GM23338 (cell line): ENCODE results near the gene ISG20. TPM values are rescaled to one million over a fixed set of nuclear protein-coding genes. Genes with fewer than 3 reads are reported as not detected.

ENCODE experiments used
- ATAC-seq: fragments of 200-7000 bp; cut with Tn5 transposase; 3 replicates; pipeline ENCODE4 v1.9.1; 2020
- DNase-seq: peaks from one replicate; pipeline ENCODE4 v3.0.0-alpha.2; 2015; ENCODE audit warnings: low spot score
- H2AFZ ChIP-seq: fragments of 200-600 bp; sonication (generic); 2 replicates; pipeline ENCODE4 v1.8.0; 2016; ENCODE audit warnings: antibody characterized with exemption, mild to moderate bottlenecking, moderate library complexity
- H3F3A ChIP-seq: fragments of 200-600 bp; sonication (generic); replicated peaks from 2 replicates; pipeline ENCODE4 v1.8.0; 2017; ENCODE audit warnings: antibody characterized with exemption, mixed run types, low read depth
- H3K27ac ChIP-seq: fragments of 200-600 bp; sonication (generic); 2 replicates; pipeline ENCODE4 v1.6.1; 2016; ENCODE audit warnings: low read depth
- H3K27me3 ChIP-seq: fragments of 200-600 bp; sonication (generic); 2 replicates; pipeline ENCODE4 v1.8.0; 2016; ENCODE audit warnings: mild to moderate bottlenecking, mixed run types, moderate library complexity; ENCODE audit not compliant: insufficient read depth
- H3K36me3 ChIP-seq: fragments of 200-600 bp; sonication (generic); 2 replicates; pipeline ENCODE4 v1.8.0; 2016; ENCODE audit warnings: mild to moderate bottlenecking; ENCODE audit not compliant: insufficient read depth
- H3K4me1 ChIP-seq: fragments of 200-600 bp; sonication (generic); 2 replicates; pipeline ENCODE4 v1.8.0; 2016; ENCODE audit warnings: mild to moderate bottlenecking, moderate library complexity; ENCODE audit not compliant: insufficient read depth
- H3K4me2 ChIP-seq: fragments of 200-600 bp; sonication (generic); 2 replicates; pipeline ENCODE4 v1.7.1; 2017; ENCODE audit warnings: mixed run types
- H3K4me3 ChIP-seq: fragments of 200-600 bp; sonication (generic); 2 replicates; pipeline ENCODE4 v1.6.1; 2016; ENCODE audit warnings: mixed run types
- H3K79me2 ChIP-seq: fragments of 200-600 bp; sonication (generic); replicated peaks from 2 replicates; pipeline ENCODE4 v1.8.0; 2017; ENCODE audit warnings: mild to moderate bottlenecking; ENCODE audit not compliant: insufficient read depth
- H3K9me2 ChIP-seq: fragments of 200-600 bp; sonication (generic); 2 replicates; pipeline ENCODE4 v1.8.0; 2017; ENCODE audit not compliant: insufficient read depth
- H4K20me1 ChIP-seq: fragments of 200-600 bp; sonication (generic); replicated peaks from 2 replicates; pipeline ENCODE4 v1.8.0; 2017; ENCODE audit warnings: mild to moderate bottlenecking; ENCODE audit not compliant: insufficient read depth
- H3K27ac Mint-ChIP-seq: 2 replicates; pipeline ENCODE4 v1.8.0; 2020; ENCODE audit warnings: inconsistent platforms, mild to moderate bottlenecking, moderate library complexity, mixed read lengths
- H3K27me3 Mint-ChIP-seq: 3 replicates; pipeline ENCODE4 v1.8.0; 2022; ENCODE audit warnings: low read depth, mild to moderate bottlenecking, moderate library complexity, mixed read lengths, inconsistent platforms; ENCODE audit not compliant: insufficient read depth, poor library complexity
- H3K36me3 Mint-ChIP-seq: 3 replicates; pipeline ENCODE4 v1.8.0; 2021; ENCODE audit warnings: low read depth, mild to moderate bottlenecking, inconsistent platforms, moderate library complexity, mixed read lengths
- H3K4me1 Mint-ChIP-seq: 3 replicates; pipeline ENCODE4 v1.8.0; 2020; ENCODE audit warnings: mild to moderate bottlenecking, inconsistent platforms, mixed read lengths
- H3K4me3 Mint-ChIP-seq: 3 replicates; pipeline ENCODE4 v1.8.0; 2021; ENCODE audit warnings: moderate library complexity, mild to moderate bottlenecking, inconsistent platforms, mixed read lengths
- H3K9me3 Mint-ChIP-seq: 3 replicates; pipeline ENCODE4 v1.8.0; 2020; ENCODE audit warnings: moderate library complexity, mild to moderate bottlenecking, inconsistent platforms, mixed read lengths
- CREB1 ChIP-seq: fragments of 250-450 bp; sonication (Bioruptor Pico); IDR thresholded peaks from 2 replicates; pipeline ENCODE4 v1.5.0; 2020; ENCODE audit warnings: low read depth, mild to moderate bottlenecking, moderate library complexity
- CTCF ChIP-seq, 2 experiments: fragments of 200-600 bp in 1 of 2; sonication (generic) in 1 of 2; conservative IDR thresholded peaks; 2 replicates each; pipeline versions ENCODE4 v1.5.1 to v1.6.1; 2016 to 2017; ENCODE audit warnings: antibody characterized with exemption in 2 of 2, low read depth in 2 of 2, mild to moderate bottlenecking in 2 of 2, moderate library complexity in 1 of 2
- ETS1 ChIP-seq: IDR thresholded peaks from 2 replicates; pipeline ENCODE4 v1.6.1; 2016; ENCODE audit warnings: antibody characterized with exemption
- EZH2 ChIP-seq: fragments of 200-600 bp; sonication (generic); IDR thresholded peaks from one replicate; pipeline ENCODE4 v1.8.0; 2017; ENCODE audit warnings: antibody characterized with exemption, mild to moderate bottlenecking, low read depth; ENCODE audit not compliant: unreplicated experiment
- NANOG ChIP-seq: IDR thresholded peaks from 2 replicates; pipeline ENCODE4 v1.6.1; 2016; ENCODE audit warnings: antibody characterized with exemption, borderline replicate concordance
- POLR2AphosphoS5 ChIP-seq: IDR thresholded peaks from 2 replicates; pipeline ENCODE4 v1.6.1; 2016; ENCODE audit warnings: antibody characterized with exemption, low read depth
- STAT1 ChIP-seq: IDR thresholded peaks from one replicate; pipeline ENCODE4 v1.6.1; 2016; ENCODE audit warnings: antibody characterized with exemption; ENCODE audit not compliant: unreplicated experiment
- ZNF114 ChIP-seq: fragments of 250-450 bp; sonication (Bioruptor Pico); IDR thresholded peaks from 2 replicates; pipeline ENCODE4 v1.5.0; 2020; ENCODE audit warnings: mild to moderate bottlenecking, moderate library complexity
- ZNF331 ChIP-seq: fragments of 250-450 bp; sonication (Bioruptor Pico); IDR thresholded peaks from 2 replicates; pipeline ENCODE4 v1.5.0; 2020; ENCODE audit warnings: low read depth, mild to moderate bottlenecking, moderate library complexity
- polyA plus RNA-seq: library from polyadenylated mRNA; unstranded; fragments of >200 nt; fragmentation: Nextera tagmentation; extraction: Ambion mirVana; gene quantifications from 2 replicates; pipeline ENCODE4 v1.2.1, GENCODE V29; 2016
- total RNA-seq: library from RNA; depleted of rRNA; stranded (reverse); fragments of >200 nt; shearing (Covaris generic); gene quantifications from 2 replicates; pipeline ENCODE4 v1.2.3, GENCODE V29; 2014
- TF ChIP-seq, protein P1 (sequence below): IDR thresholded peaks from one replicate; pipeline ENCODE4 v1.6.1; 2018; ENCODE audit warnings: antibody characterized with exemption; ENCODE audit not compliant: unreplicated experiment
- TF ChIP-seq, protein P2 (sequence below): fragments of 250-450 bp; sonication (Bioruptor Pico); IDR thresholded peaks from 2 replicates; pipeline ENCODE4 v1.5.0; 2020; ENCODE audit warnings: mild to moderate bottlenecking, moderate library complexity

The ISG20 gene
- total and polyA plus RNA-seq, 2 experiments from 2014 or later = 3.2 to 3.7 TPM

DNA sequence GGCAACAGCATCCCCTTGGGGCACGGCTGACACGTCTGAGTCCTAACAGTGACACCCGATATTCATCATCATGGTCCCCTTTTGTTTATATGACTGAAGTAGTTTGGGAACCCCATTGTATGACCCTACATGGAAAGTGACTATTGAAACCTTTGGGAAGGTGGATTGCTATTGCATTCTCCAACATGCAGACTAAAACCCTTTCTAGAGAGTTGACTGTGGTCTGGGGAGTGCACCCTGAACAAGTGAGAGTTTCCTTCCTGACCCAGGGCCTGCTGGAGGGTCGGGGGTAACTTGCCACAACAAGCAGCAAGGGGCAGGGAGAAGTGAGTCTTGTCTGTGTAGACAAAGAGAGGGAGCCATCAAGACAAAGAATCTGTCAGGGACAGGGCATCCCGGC lies 54.4 kb downstream of the ISG20 start (continued):
- TF ChIP-seq, protein P1, sequence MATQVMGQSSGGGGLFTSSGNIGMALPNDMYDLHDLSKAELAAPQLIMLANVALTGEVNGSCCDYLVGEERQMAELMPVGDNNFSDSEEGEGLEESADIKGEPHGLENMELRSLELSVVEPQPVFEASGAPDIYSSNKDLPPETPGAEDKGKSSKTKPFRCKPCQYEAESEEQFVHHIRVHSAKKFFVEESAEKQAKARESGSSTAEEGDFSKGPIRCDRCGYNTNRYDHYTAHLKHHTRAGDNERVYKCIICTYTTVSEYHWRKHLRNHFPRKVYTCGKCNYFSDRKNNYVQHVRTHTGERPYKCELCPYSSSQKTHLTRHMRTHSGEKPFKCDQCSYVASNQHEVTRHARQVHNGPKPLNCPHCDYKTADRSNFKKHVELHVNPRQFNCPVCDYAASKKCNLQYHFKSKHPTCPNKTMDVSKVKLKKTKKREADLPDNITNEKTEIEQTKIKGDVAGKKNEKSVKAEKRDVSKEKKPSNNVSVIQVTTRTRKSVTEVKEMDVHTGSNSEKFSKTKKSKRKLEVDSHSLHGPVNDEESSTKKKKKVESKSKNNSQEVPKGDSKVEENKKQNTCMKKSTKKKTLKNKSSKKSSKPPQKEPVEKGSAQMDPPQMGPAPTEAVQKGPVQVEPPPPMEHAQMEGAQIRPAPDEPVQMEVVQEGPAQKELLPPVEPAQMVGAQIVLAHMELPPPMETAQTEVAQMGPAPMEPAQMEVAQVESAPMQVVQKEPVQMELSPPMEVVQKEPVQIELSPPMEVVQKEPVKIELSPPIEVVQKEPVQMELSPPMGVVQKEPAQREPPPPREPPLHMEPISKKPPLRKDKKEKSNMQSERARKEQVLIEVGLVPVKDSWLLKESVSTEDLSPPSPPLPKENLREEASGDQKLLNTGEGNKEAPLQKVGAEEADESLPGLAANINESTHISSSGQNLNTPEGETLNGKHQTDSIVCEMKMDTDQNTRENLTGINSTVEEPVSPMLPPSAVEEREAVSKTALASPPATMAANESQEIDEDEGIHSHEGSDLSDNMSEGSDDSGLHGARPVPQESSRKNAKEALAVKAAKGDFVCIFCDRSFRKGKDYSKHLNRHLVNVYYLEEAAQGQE = no peak
- TF ChIP-seq POLR2AphosphoS5 = no peak
- TF ChIP-seq STAT1 = no peak
- TF ChIP-seq CTCF (conservative IDR thresholded peaks at IDR 0.05; ENCODE audit: low read depth in 2 of 2) = no peak
- no peak for TF ChIP-seq NANOG
- no peak for TF ChIP-seq CREB1
- TF ChIP-seq ZNF331 (CRISPR knock-in tag) = no peak
- TF ChIP-seq ZNF114 (CRISPR knock-in tag) = no peak

DNA sequence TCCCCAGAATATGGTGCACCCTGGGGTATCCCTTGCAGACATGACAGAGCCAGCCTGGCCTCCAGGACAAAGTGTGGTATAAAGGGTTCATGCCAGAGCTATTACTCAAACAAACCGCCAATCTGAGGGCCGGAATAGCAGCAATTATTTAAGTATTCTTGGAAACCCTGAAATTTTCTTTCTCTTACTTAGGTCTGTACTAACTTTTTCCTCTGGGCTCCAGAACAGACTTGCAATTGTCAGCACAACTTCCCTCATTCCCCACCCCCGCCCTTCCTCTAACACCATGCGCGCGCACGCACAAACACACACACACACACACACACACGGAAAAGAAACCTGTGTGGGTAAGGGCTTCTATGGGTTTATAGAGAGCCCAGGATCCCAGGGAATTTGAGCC lies 56.3 kb downstream of the ISG20 start:
- Mint-ChIP-seq H3K36me3 (no peaks in the 10 kb centered on the region), H3K9me3 (no peaks in the 10 kb centered on the region; the same call in 2 of the 3 replicates), H3K27me3 (peaks cover 7% of the 10 kb centered on the region), H3K4me3 (no peak overlapping the region), H3K4me1 (no peaks in the 10 kb centered on the region), H3K27ac (no peak overlapping the region)
- ATAC-seq (no peak), DNase-seq (no peak)
- no peak overlapping the region for H2AFZ ChIP-seq
- H3K9me2 ChIP-seq = 0 out of 2 replicates have a peak, but pooled peaks cover 6% of the 10 kb centered on the region
- H3K4me1 ChIP-seq = no peaks in the 10 kb centered on the region
- H4K20me1 ChIP-seq = no peaks in the 10 kb centered on the region
- no peak overlapping the region for H3K4me3 ChIP-seq
- no peaks in the 10 kb centered on the region for H3K36me3 ChIP-seq
- no peaks in the 10 kb centered on the region for H3K79me2 ChIP-seq
- no peak overlapping the region for H3K4me2 ChIP-seq
- no peaks in the 10 kb centered on the region for H3K27me3 ChIP-seq
- H3K27ac ChIP-seq = no peak overlapping the region
- H3F3A ChIP-seq = no peaks in the 10 kb centered on the region
- TF ChIP-seq, protein P2, sequence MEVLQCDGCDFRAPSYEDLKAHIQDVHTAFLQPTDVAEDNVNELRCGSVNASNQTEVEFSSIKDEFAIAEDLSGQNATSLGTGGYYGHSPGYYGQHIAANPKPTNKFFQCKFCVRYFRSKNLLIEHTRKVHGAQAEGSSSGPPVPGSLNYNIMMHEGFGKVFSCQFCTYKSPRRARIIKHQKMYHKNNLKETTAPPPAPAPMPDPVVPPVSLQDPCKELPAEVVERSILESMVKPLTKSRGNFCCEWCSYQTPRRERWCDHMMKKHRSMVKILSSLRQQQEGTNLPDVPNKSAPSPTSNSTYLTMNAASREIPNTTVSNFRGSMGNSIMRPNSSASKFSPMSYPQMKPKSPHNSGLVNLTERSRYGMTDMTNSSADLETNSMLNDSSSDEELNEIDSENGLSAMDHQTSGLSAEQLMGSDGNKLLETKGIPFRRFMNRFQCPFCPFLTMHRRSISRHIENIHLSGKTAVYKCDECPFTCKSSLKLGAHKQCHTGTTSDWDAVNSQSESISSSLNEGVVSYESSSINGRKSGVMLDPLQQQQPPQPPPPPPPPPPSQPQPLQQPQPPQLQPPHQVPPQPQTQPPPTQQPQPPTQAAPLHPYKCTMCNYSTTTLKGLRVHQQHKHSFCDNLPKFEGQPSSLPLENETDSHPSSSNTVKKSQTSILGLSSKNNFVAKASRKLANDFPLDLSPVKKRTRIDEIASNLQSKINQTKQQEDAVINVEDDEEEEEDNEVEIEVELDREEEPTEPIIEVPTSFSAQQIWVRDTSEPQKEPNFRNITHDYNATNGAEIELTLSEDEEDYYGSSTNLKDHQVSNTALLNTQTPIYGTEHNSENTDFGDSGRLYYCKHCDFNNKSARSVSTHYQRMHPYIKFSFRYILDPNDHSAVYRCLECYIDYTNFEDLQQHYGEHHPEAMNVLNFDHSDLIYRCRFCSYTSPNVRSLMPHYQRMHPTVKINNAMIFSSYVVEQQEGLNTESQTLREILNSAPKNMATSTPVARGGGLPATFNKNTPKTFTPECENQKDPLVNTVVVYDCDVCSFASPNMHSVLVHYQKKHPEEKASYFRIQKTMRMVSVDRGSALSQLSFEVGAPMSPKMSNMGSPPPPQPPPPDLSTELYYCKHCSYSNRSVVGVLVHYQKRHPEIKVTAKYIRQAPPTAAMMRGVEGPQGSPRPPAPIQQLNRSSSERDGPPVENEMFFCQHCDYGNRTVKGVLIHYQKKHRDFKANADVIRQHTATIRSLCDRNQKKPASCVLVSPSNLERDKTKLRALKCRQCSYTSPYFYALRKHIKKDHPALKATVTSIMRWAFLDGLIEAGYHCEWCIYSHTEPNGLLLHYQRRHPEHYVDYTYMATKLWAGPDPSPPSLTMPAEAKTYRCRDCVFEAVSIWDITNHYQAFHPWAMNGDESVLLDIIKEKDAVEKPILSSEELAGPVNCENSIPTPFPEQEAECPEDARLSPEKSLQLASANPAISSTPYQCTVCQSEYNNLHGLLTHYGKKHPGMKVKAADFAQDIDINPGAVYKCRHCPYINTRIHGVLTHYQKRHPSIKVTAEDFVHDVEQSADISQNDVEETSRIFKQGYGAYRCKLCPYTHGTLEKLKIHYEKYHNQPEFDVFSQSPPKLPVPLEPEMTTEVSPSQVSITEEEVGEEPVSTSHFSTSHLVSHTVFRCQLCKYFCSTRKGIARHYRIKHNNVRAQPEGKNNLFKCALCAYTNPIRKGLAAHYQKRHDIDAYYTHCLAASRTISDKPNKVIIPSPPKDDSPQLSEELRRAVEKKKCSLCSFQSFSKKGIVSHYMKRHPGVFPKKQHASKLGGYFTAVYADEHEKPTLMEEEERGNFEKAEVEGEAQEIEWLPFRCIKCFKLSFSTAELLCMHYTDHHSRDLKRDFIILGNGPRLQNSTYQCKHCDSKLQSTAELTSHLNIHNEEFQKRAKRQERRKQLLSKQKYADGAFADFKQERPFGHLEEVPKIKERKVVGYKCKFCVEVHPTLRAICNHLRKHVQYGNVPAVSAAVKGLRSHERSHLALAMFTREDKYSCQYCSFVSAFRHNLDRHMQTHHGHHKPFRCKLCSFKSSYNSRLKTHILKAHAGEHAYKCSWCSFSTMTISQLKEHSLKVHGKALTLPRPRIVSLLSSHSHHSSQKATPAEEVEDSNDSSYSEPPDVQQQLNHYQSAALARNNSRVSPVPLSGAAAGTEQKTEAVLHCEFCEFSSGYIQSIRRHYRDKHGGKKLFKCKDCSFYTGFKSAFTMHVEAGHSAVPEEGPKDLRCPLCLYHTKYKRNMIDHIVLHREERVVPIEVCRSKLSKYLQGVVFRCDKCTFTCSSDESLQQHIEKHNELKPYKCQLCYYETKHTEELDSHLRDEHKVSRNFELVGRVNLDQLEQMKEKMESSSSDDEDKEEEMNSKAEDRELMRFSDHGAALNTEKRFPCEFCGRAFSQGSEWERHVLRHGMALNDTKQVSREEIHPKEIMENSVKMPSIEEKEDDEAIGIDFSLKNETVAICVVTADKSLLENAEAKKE (CRISPR knock-in tag) = no peak
- TF ChIP-seq ZNF331 (CRISPR knock-in tag) = no peak
- TF ChIP-seq CTCF (conservative IDR thresholded peaks at IDR 0.05; ENCODE audit: low read depth in 2 of 2) = no peak
- TF ChIP-seq ETS1 = no peak
- TF ChIP-seq EZH2 = no peak
